ENCODE measurements around the gene SEC16A.
A peak's percentile ranks its signal among the peaks of the same experiment; 100 is the strongest.

SEC16A gene

DNA sequence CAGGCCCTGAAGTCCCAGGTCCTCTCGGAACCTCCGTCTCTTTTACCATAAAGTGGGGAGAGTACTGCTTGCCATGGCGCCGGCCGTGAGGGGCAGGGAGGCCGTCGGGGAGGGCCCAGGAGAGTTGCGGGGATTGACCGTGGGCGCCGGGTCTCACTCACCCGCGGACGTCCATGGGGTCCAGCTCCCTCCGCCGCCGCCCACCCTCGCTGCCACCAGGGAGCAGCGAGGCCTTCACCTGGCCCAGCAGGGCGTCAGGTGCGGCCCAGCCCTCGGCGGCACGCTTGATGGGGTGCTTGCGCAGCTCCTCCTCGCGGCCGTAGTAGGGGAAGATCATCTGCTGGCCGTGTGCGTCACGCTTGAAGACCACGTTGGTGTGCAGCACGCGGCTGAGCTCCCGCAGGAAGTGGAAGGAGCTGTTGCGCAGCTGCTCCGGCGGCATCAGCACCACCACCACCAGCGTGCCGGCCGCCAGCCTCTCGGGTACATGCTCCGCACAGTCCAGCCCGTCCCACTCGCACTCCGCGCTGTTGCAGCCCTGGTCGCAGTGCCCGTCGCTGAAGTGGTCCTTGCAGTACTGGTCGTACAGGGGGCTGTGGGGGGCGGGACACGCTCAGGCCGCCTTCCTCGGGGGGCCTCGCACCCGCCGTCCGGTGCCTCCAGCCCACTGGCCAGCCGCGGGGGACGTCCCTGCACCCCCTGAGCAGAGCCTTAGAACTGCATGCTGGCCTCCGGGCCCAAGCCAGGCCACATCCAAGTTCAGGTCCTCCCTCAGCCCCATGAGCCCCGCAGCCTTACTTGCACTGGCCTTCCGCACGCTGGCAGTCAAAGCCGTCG is 21.9 kb upstream of the SEC16A start:
- DNase-seq: no peak

DNA sequence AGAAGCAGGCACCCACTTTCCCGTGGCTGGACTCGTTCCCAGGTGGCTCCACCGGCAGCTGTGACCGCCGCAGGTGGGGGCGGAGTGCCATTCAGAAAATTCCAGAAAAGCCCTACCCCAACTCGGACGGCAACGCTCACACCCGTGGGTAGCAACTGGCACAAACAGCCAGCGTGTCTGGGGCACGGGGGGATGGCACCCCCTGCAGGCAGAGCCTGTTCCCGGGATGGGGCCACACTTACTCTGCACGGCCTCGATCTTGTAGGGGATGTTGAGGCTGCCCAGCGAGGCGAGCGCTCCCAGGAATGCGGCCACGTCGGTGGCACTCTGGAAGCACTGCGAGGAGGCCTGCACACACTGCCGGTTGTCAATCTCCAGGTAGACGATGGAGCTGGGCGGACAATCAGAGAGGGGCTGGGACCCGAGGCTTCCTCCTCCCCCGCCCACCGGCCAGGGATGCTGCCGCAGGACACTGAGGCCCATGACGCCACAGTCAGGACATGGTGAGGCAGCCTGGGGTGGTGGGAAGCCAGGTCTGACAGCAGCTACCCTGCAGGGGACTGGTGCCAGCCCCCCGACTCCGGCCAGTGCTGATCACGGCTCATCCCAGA is 20.2 kb upstream of the SEC16A start:
- no peak for DNase-seq

DNA sequence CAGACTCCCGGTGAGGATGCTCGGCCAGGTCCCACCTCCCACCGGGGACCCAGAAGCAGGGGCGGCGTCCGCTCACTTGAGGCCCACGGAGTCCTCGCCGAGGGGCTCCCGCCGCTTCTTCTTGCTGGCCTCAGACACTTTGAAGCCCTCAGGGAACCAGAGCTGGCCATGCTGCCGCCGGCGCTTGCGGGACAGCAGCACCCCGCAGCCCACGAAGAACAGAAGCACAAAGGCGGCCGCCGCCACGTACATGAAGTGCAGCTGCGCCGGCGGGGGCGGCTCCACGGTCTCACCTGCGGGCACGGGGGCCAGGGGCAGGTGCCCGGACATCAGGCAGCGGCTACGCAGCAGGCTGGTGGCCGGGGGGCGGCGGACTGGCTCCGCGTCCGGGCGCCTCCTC is 19.4 kb upstream of the SEC16A start:
- no peak for DNase-seq

DNA sequence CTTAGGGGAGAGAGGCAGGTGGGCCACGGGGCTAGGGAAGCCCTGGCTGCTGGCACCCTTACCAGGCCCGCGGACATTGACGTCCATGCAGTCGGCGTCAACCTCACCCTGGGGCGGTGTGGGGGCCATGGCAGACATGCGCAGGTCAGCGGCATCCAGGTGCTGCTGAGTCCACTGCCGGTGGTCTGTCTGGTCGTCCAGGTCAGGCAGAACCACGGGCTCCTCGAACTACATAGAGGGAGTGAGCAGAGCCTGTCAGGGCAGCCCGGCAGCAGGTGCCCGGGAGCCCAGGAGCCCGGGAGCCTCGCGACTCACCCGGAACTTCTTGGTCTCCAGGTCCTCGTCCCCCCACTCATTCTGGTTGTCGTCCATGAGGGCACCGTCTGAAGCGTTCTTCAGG is 18.8 kb upstream of the SEC16A start:
- DNase-seq: no peak

DNA sequence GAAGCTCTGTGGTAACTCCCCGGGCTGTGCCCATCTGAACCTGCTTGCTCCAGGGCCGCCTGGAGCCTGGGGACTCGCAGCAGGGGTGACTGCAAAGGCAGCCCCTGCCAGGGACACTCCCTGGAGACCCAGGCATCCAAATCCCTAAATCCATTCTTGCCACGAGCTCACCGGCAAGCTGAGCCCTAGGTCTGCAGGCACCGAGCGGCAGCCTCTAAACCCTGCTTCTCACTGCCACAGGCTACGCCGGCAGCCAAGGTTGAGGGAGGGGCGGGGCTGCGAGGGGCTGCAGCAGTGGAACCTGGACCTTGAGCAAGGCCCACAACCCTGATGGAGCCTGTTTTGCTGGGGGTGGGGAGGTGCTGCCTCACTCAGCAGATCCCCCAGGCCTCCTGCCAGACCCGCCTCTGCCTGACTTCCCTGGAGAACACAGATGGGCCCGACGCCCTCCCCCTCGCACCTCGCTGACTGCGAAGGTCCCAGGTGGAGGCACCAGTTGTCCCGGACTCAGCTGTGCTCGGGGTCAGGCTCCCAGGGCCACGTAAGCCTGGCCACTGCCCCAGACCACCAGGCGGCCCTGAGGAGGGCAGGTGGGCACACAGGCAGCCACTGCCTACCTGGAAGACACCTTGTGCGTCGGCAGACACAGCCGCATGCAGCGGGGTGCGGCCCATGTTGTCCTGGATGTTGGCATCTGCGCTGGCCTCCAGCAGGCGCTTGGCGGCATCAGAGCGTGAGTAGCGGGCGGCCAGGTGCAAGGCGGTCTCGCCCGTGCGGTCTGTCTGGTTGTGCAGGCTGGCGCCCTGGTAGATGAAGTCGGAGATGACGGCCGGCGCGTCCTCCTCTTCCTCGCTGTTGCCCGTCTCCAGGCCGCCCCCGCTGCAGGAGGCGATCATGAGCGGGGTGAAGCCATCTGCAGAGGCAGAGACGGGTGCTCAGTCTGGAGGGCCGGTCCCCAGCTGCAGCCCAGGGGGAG is 17.4 kb upstream of the SEC16A start:
- no peak for DNase-seq

DNA sequence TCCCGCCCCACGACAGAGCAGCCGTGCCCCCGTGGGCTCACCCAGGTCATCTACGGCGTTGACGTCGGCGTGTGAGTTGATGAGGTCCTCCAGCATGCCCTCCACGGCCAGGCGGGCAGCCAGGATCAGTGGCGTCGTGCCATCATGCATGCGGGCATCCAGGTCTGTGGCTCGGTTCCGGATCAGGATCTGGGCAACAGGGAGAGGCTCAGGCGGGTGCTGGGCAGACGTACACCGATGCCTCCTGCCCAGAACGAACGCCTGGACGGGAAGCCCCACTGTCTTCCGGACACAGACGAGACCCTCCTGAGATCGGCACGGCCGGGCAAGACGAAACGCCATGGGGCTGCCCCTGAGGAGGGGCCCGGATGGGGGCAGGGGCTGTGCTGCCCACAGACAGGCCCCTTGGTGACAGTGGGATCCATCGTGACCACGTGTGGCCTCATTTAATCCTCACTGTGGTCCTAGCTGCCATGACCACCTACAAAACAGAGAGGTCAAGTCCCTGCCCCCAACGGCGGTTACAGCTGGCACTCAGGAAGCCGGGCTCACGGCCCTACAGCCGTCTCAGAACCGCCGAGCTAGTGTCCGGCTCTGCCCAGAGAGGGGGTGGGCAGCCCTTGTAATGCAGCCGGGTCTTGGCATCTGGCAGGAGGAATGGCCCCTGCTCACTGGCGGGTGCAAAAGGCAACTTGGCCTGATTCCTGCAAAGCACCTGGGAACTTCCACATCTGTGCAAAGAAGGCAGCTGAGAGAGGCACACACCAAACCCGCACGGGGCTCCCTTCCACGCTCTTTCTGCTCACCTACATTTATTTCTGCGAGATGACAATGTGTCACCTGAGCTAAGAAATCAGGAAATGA is 16.5 kb upstream of the SEC16A start:
- DNase-seq: no peak

DNA sequence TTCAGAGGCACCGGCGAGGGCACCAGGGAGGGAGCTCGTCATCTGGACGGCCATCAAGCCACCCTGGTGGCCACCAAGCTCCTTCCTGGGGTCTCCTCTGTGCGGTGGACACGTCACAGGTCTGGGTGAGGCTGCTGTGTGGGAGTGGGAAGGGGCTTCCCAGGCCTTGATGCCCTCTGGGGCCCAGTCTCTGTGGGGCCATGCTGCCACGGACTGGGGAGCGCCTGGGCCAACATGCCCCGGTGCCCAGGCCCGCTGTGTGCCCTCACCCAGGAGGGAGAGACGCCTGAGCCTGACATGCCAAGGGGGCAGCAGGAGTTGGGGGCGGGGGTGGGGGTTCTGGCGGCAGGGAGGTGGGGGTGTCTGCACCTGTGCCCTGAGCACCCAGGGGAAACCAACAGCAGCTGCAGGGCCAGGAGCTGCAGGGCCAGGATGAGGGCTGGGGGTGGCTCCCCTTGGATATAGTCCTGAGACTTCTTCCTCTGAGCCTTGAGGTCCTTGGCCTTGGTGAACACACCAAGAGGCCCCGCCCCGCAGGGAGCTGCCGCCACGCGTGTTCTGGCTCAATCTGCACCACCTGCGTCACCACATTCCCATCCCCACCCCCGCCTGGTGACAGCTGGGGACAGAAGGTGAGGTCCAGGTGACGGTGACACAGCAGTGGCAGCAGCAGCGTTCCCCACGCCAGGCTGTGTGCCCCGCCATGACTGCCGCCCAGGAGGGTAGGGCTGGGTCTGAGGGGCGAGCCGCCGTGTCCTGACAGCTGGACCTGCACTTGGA is 15.3 kb upstream of the SEC16A start:
- DNase-seq: no peak

DNA sequence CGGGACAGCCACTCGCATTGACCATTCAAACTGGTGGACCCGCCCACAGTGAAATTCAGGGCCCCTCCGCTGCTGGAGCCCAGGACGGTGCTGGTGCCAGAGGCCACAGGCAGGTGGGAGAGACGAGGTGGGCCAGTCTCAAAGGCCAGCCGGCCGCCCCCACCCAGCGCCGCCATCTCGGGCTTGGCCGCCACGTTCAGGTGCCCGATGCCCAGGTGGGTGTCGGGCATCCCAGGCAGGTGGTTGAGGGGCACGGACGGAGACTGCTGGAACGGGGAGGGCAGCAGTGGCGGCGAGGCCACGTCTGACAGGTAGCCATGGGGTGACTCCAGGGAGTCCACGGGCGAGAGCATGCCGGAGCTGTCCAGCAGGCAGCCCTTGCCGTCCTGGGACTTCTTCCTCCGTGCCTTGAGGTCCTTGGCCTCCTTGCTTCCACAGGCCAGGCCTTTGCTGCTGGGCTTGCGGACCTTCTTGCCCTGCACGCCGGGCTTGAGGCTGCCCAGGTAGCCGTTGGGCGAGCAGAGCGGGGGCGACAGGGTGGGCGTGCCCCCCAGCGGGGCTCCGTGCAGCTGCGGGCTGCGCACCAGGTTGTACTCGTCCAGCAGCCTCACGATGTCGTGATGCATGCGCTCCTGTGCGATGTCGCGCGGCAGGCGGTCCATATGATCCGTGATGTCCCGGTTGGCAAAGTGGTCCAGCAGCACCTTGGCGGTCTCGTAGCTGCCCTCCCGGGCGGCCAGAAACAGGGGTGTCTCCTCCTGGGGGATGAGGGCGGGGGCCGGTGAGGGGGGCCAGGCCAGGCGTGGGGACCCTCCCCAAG is 14.2 kb upstream of the SEC16A start:
- no peak for DNase-seq

DNA sequence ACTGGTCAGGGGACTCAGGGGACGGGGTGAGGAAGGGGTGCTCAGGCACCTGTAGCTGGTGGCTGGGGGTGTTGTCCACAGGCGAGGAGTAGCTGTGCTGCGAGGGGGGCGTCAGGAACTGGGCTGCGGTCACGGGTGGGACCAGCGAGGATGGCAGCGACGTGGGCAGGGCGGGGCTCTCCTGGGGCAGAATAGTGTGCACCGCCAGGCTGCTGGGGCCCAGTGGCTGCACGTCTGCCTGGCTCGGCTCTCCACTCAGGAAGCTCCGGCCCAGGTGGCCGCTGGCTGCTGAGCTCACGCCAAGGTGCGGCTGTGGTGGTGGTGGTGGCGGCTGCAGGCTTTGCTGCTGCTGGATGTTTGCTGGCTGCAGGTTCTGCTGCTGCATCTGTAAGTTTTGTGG is 13.3 kb upstream of the SEC16A start:
- no peak for DNase-seq

DNA sequence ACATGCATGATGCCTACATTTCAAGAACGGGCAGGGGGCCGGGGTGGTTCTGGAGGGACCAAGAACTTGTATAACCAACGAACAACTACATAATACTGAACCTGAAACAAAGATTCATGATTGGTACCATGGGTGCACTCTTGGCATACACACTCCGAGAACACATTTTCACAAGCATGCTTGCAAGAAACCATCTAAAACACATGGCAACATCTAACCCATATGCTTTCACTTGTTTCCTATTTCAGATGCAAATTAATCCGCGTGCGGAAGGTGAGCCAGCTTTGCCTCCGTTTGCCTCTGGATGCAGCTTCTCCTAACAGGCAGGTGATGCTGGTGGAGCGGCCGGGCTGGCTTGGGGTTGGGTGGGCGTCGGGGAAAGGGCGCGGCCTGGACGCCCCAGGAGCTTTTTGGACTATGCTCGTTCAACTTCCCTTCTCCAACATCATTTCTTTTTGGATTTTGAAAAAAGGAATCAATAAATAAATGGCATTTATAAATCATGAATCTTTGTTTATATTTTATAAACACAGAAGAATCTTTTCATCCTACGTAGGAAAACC is 12.5 kb upstream of the SEC16A start:
- DNase-seq: no peak

DNA sequence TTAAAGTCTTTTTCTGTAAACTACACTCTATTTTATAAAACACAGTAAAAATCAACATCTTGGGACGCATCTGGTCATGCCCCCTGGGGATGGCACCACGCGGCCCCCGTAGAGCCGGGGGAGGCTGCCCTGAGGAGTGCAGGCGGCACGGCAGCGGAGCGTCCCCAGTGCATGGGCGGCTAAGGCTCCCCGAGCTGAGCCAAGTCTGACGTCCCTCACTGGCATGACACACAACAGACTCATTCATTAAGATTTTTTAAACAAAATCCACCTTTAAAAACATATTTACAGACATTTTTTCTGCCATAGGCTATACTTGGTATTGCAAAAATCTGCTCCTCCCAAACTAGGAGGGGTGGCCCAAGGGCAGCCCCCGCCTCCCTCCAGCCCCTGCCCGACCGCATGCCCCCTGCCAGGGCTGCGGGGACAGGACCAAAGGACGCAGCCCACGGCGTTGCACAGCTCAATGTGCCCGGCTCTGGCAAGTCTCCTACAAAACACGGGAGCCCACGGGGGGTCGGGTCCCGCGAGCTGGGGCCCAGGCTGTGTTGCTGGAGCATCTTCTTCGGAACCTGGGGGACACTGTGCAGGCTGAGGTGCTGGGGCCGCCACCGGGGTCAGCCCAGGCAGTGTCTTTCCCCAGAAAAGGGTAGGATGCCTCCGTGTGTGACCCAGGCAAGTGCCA is 11.8 kb upstream of the SEC16A start:
- DNase-seq: no peak

DNA sequence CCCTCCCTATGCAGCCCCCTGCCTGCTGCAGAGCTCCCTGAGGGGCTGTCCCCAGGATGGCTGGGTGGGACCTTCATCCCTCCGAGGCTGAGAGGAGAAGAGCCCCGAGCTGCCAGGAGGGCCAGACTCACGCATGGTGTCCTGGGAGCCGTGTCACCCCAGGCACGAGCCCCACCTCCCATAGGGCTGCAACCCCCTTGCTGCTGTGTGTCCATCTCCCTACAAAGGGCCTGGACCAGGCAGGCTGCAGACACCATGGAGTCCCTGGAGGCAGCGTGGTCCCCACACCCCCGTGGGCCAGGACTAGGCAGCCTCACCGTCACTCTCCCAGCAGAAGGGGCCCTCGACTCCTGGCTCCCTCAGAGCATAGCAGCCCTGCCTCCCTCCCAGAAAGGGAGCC is 11.2 kb upstream of the SEC16A start:
- DNase-seq: no peak

DNA sequence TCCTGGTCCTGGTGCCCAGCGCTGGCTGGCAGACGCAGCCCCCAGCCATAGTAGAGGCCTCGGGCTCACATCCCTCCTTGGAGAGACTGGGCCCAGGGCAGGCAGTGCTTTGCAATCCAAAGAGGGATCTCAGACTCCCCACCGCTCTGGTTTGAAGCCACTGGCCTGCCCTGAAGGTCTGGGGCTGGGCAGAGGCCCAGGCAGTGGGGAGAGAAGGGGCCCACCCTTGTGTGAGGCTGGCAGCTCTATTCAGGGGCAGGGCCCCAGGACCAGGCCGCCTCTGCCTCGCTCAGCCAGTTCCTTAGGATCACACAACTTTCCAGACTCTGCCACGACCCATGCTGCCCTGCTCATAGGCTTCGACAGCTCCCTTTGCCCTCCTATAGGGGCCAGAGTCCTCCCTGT is 10.7 kb upstream of the SEC16A start:
- no peak for DNase-seq

DNA sequence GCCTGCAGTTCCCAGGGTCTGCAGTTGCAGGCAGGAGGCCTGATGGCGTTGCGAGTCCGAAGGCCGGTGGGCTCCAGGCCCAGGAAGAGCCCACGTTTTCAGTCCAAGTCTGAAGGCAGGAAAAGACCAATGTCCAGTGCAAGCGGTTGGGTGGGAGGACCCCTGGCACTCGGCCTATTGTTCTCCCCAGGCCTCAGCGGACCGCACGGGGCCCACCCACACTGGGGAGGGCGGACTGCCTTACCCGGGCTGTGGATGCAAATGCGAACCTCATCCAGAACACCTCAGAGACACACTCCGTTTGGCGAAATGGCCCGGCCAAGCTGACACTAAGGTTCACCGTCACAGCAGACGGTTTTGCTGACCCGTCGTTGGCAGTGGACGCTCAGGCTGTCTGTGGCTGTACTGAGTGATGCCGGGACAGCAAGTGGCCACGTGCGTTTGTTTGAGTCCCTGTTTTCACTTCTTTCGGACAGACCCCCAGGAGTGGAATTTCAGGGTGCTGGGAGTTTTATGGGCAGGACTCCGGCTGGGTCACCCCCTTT is 10.2 kb upstream of the SEC16A start:
- no peak for DNase-seq

DNA sequence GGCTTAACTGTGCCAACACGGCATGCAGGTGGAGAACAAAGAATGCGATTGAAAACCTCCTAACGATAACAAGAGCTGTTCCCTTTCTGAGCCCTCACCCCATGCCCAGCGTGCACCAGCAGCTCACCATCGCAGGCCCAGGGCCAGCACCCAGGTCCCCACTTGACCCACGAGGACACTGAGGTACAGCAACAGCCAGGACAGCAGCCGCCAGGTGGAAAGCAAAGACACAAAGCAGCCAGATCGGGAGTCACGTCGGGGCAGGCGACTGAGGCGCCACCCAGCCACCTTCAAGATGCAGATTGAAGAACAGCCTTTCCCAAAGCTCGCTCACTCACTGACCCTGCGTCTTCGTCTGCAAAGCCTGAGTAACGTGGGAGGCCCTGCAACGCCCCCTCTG is 6.9 kb upstream of the SEC16A start:
- no peak for DNase-seq

DNA sequence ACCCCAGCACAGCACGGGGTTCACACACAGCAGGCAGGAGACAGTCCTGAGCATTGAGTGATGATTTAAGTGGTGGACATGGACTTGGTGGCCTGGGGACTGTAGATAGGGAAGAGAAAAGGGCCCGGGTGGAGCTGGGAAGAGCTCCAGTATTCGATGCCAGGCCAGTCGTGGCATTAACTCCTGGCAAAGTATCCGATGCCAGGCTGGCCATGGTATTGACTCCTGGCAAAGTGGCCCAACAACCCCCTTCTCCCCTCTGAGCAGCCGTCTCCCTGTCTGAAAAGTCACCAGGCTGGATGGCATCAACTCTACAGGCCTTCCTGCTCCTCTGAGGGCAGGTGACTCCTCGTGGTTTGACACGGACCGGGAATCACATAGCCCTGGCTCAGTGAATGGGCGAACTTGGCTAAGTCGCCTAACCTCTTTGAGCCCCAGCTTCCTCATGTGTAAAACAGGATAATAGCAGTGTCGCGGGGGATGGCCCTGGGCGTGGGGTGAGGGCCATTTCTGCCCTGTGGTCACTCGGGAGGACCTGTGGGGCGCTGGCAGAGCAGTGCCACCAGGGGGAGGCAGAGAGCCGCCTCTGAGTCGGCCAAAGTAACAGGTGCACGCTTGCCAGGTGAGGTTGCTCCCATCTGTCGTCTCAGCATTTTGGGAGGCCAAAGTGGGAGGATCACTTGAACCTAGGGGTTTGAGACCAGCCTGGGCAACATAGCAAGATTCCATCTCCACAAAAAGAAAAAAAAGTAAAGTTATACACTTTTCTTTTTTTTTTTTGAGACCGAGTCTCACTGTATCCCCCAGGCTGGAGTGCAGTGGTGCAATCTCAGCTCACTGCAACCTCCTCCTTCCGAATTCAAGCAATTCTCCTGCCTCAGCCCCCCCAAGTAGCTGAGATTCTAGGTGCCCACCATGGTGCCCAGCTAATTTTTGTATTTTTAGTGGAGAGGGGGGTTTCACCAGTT is 5.7 kb upstream of the SEC16A start:
- DNase-seq: peak; percentile 47

DNA sequence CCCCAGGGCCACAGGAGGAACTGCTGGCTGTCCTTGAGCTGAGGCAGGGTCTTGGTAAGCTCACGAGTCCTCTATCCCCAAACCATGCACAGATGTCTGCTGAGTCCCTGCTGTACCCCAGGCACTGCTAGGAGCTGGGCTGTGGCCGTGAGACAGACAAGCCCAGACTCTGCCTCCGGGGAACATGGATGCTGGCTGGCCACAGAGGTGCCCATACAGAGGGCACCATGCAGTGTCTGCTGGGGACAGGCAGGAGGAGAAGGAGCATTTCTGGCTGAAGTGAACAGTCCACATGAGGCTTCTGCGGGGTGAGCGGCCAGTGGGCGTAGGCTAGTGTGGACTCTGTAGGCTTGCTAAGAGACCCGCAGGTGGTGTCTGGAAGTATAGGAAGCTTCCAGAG is 4.8 kb upstream of the SEC16A start:
- DNase-seq: no peak
